Measurements from ENCODE around the gene MYMK.

GRCh38 chr9:133572821-133573361 lies 48.1 kb upstream of the MYMK start:
- TF ChIP-seq CTCF (IDR thresholded peaks at IDR 0.05): no peak
- no peak for TF ChIP-seq POLR2AphosphoS5 (IDR thresholded peaks at IDR 0.05; ENCODE audit: insufficient read depth in 1 of 2, low read depth in 1 of 2)
- TF ChIP-seq POLR2A (IDR thresholded peaks at IDR 0.05): no peak
